Activated B cell treated with CpG ODN at 0.5 μM for 24 hours (primary cell): ENCODE results near the gene CCL3. TPM values are rescaled to one million over a fixed set of nuclear protein-coding genes. Genes with fewer than 3 reads are reported as not detected.

Experiments
- ATAC-seq: fragments of 200-7000 bp; cut with Tn5 transposase; one replicate; pipeline ENCODE4 v1.10.0; 2021; ENCODE audit warnings: low read depth, mild to moderate bottlenecking, moderate library complexity
- CTCF ChIA-PET: fragments of 350-600 bp; sonication (Branson Sonifier 250); formaldehyde crosslinking; loops from one replicate; lab custom pipeline; 2021; ENCODE audit warnings: antibody characterized with exemption; lab: Charles Lee
- POLR2A ChIA-PET: fragments of 350-600 bp; sonication (Branson Sonifier 250); formaldehyde crosslinking; loops from one replicate; lab custom pipeline; 2021; ENCODE audit warnings: antibody characterized with exemption; lab: Charles Lee
- DNase-seq: peaks from one replicate; pipeline ENCODE4 v3.0.0; 2022
- H3K27ac Mint-ChIP-seq: one replicate; pipeline ENCODE4 v1.8.0; 2020; ENCODE audit warnings: mixed read lengths
- H3K27me3 Mint-ChIP-seq: one replicate; pipeline ENCODE4 v1.8.0; 2021; ENCODE audit warnings: mixed read lengths
- H3K36me3 Mint-ChIP-seq: one replicate; pipeline ENCODE4 v1.8.0; 2021; ENCODE audit warnings: low read depth, mixed read lengths
- H3K4me1 Mint-ChIP-seq: one replicate; pipeline ENCODE4 v1.8.0; 2021; ENCODE audit warnings: mixed read lengths
- H3K4me3 Mint-ChIP-seq: one replicate; pipeline ENCODE4 v1.8.0; 2020; ENCODE audit warnings: mild to moderate bottlenecking, mixed read lengths
- H3K9me3 Mint-ChIP-seq: one replicate; pipeline ENCODE4 v1.8.0; 2020; ENCODE audit warnings: mixed read lengths
- intact Hi-C: fragments of 100-400 bp; cut with micrococcal nuclease; formaldehyde crosslinking; loops from one replicate; pipeline ENCODE4 v1.15.1; 2024
- total RNA-seq: library from RNA; stranded (reverse); gene quantifications from 2 replicates; pipeline ENCODE4 v1.2.3, GENCODE V29; 2022
- TF ChIP-seq, protein P1 (sequence below): fragments of 200-600 bp; IDR thresholded peaks from one replicate; pipeline ENCODE4 v1.8.0; 2022; ENCODE audit warnings: antibody characterized with exemption, mild to moderate bottlenecking

The CCL3 gene
- total RNA-seq, result 74.4 and 74.5 TPM in 2 replicates

DNA sequence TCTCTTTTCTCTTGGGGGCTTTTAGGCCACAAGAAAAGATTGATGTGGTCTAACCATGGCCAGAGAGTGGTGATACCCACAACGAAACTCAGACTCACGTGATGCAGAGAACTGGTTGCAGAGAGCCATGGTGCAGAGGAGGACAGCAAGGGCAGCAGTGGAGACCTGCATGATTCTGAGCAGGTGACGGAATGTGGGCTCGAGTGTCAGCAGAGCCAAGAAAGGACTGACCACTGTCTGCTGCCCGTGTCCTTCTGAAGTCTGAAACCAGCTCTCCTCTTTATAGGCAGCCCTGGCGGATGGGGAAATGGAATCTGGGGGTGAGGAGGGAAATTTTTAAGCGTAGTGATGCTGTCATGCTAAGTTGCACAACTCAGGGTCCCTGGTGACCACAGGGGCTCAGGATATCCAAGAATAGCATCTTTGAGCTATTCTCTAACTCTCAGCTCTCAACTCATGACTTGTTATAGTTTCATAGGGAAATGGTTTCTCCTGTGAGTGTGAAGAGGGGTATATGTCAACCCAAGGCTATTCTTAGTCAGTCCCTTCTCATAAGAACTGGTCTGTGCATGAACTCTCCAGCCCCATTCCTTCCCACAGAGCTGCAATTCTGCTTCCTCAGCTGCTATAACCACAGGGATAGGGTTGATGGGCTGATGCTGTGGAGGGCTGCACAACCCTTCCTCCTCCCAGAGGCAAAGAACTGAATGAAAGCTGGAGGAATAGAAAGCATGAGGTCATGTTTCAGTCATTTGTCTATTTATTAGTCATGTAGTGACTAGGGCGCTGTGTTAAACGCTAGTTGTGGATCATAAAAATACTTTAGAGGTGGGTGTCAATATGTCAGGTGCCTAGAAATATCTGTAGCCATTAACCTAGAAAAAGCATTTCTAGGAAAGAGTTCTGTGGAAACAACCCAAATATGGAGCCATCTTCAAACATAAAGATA is at the start of gene CCL3:
CCL3 (minus strand) TSS at position 256 of the 949 bp plus-strand sequence; CDS start at position 171, 85 bp downstream.
- DNase-seq (peak; percentile 71), ATAC-seq (peak; percentile 78)
- Mint-ChIP-seq H3K4me3 (peak within 1 kb of the TSS; percentile 86), H3K4me1 (peaks cover 79% of the 10 kb centered on the region), H3K27me3 (no peaks in the 10 kb centered on the region), H3K27ac (peak within 1 kb of the TSS; percentile 96), H3K9me3 (no peaks in the 10 kb centered on the region), H3K36me3 (peaks cover 9% of the 10 kb centered on the region)
- CTCF ChIA-PET, result interaction anchor here (1.3 to 3.4 kb wide), 5 partner anchors 18 to 121 kb away, joined by 3 to 17 read pairs (median 9); no protein-coding TSS in a partner anchor
- TF ChIP-seq, protein P1, sequence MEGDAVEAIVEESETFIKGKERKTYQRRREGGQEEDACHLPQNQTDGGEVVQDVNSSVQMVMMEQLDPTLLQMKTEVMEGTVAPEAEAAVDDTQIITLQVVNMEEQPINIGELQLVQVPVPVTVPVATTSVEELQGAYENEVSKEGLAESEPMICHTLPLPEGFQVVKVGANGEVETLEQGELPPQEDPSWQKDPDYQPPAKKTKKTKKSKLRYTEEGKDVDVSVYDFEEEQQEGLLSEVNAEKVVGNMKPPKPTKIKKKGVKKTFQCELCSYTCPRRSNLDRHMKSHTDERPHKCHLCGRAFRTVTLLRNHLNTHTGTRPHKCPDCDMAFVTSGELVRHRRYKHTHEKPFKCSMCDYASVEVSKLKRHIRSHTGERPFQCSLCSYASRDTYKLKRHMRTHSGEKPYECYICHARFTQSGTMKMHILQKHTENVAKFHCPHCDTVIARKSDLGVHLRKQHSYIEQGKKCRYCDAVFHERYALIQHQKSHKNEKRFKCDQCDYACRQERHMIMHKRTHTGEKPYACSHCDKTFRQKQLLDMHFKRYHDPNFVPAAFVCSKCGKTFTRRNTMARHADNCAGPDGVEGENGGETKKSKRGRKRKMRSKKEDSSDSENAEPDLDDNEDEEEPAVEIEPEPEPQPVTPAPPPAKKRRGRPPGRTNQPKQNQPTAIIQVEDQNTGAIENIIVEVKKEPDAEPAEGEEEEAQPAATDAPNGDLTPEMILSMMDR, result no peak
- POLR2A ChIA-PET, result interaction anchor here (0.6 to 3.0 kb wide), 20 partner anchors 8 to 512 kb away, joined by 3 to 25 read pairs (median 4); partner anchors contain the start of genes CCL23, CCL3L1, CCL3L3 and CCL4
- intact Hi-C loops, result loop anchor here (1.0 to 5.0 kb wide), 10 partner anchors 8 to 1682 kb away; partner anchors contain the start of genes CCL3L1, CCL3L3 and CCL4

DNA sequence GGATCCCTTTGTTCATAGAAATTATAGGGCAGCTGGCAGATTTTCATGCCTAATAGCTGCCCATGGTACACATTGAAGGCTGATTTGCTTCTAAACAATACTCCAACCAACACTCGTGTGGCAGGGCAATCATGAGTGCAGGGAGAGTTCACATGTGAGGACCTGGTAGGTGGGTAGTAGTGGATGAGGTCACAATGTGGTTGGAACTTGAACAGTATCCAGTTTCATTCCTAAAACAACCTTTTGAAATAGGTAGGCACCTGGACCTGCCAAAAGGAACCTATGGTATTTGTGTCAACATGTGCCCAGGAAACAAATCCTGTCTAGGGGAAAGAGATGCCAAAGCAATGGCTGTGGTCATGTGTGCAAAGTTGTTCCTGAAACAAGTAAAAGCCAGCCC is 46.5 kb upstream of the CCL3 start:
- Mint-ChIP-seq H3K27me3 (no peaks in the 10 kb centered on the region), H3K27ac (peak overlapping the region; percentile 5), H3K4me1 (peaks cover 69% of the 10 kb centered on the region), H3K4me3 (no peak overlapping the region), H3K9me3 (peaks cover 9% of the 10 kb centered on the region), H3K36me3 (peaks cover 2% of the 10 kb centered on the region)
- CTCF ChIA-PET, result interaction anchor here (0.6 to 2.0 kb wide), 4 partner anchors 13 to 1048 kb away, joined by 3 to 8 read pairs (median 4); no protein-coding TSS in a partner anchor
- no peak for DNase-seq
- POLR2A ChIA-PET, result interaction anchor here (1.7 kb wide), 1 partner anchor 9 kb away, joined by 6 read pairs; no protein-coding TSS in a partner anchor
- ATAC-seq, result no peak
- TF ChIP-seq, protein P1, result no peak
- intact Hi-C loops, result no loop called here

DNA sequence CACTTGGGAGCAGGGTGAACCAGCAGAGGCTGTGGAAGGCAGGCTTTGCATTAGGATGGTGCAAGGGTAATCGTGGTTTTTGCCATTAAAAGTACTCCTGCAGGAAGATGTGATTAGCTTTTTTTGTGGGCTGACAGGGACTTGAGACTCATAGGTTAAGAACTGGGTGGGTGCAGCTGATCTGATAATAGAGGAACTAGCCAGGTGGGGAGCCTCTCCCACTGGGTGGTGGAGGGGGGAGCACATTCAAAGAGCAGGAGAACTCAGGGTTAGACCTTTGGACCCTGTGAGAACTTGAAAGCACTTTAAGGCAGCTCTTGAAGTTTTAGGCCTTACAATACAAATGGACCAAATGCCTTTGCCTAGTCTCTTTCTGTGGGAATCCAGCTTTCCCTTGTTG is 46.1 kb upstream of the CCL3 start:
- ATAC-seq, result no peak
- Mint-ChIP-seq H3K27me3 (no peaks in the 10 kb centered on the region), H3K4me3 (peak overlapping the region; percentile 2), H3K27ac (peak overlapping the region; percentile 5), H3K36me3 (peaks cover 2% of the 10 kb centered on the region), H3K9me3 (peaks cover 9% of the 10 kb centered on the region), H3K4me1 (peaks cover 68% of the 10 kb centered on the region)
- intact Hi-C loops, result no loop called here
- no peak for DNase-seq
- ChIA-PET CTCF (interaction anchor here (0.6 to 2.0 kb wide), 3 partner anchors 13 to 1049 kb away, joined by 3 to 8 read pairs (median 4); no protein-coding TSS in a partner anchor), POLR2A (interaction anchor here (1.7 kb wide), 1 partner anchor 9 kb away, joined by 6 read pairs; no protein-coding TSS in a partner anchor)
- TF ChIP-seq, protein P1, result no peak

DNA sequence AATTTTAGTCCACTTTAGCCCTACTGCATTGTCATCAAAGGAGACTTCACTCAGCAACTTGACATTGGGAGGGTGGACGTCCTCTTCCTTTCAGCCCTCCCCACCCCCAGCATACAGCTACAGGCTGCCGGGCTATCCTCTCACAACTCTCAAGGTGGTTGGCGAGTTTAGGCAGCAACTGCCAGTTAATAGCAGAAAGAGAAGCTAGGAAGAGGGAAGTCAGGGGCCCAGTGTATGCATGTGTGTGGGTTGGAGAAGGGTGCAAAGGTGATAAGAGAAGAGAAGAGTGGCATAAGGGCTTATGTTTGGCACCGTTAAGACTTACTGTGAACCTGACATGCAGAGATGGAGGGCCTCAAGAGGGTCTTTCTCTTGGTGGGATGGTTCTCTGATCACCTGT is 45.5 kb upstream of the CCL3 start:
- Mint-ChIP-seq H3K27me3 (no peaks in the 10 kb centered on the region), H3K27ac (peak overlapping the region; percentile 47), H3K36me3 (peaks cover 2% of the 10 kb centered on the region), H3K4me3 (peak overlapping the region; percentile 21), H3K9me3 (peaks cover 9% of the 10 kb centered on the region), H3K4me1 (peaks cover 74% of the 10 kb centered on the region)
- TF ChIP-seq, protein P1, result no peak
- intact Hi-C loops, result no loop called here
- DNase-seq, result no peak
- ChIA-PET POLR2A (interaction anchor here (1.7 kb wide), 1 partner anchor 8 kb away, joined by 6 read pairs; no protein-coding TSS in a partner anchor), CTCF (interaction anchor here (1.0 to 2.0 kb wide), 2 partner anchors 13 to 159 kb away, joined by 4 to 8 read pairs; no protein-coding TSS in a partner anchor)
- no peak for ATAC-seq
